Activated T-cell treated with anti-CD3 and anti-CD28 coated beads, Interleukin-2, amount 50 U/mL, for 72 hours (primary cell): ENCODE data around the gene PHF12. TPM values are rescaled to one million over a fixed set of nuclear protein-coding genes. Genes with fewer than 3 reads are reported as not detected.
"Not testable (repeated sequence)": the region's sequence is repeated elsewhere in the genome, so short reads cannot be mapped to it uniquely, and the experiment has no call there.

Experiments
- ATAC-seq, 2 donors: fragments of 150-1000 bp; cut with Tn5 transposase; replicated peaks in 1 of 2; 2 replicates each; pipeline ENCODE4 v1.10.0; 2021; ENCODE audit warnings: moderate library complexity in 2 of 2, mild to moderate bottlenecking in 1 of 2
- DNase-seq, 2 donors: peaks; one replicate each; pipeline ENCODE4 v3.0.0; 2021 to 2022; ENCODE audit warnings: mixed read lengths in 1 of 2
- H3K27ac Mint-ChIP-seq: one replicate; pipeline ENCODE4 v1.8.0; 2022; ENCODE audit warnings: mild to moderate bottlenecking, moderate library complexity, mixed read lengths
- H3K27me3 Mint-ChIP-seq: one replicate; pipeline ENCODE4 v1.8.0; 2022; ENCODE audit warnings: low read depth, mixed read lengths
- H3K36me3 Mint-ChIP-seq, 2 donors: one replicate each; pipeline ENCODE4 v1.8.0; 2022; ENCODE audit warnings: mixed read lengths in 2 of 2, mild to moderate bottlenecking in 1 of 2; ENCODE audit not compliant: insufficient read depth in 2 of 2
- H3K4me1 Mint-ChIP-seq: one replicate; pipeline ENCODE4 v1.8.0; 2022; ENCODE audit warnings: low read depth, mixed read lengths
- H3K4me3 Mint-ChIP-seq, 2 donors: one replicate each; pipeline ENCODE4 v1.8.0; 2022; ENCODE audit warnings: mild to moderate bottlenecking in 2 of 2, mixed read lengths in 2 of 2, moderate library complexity in 2 of 2
- H3K9me3 Mint-ChIP-seq, 2 donors: one replicate each; pipeline ENCODE4 v1.8.0; 2022; ENCODE audit warnings: mixed read lengths in 2 of 2
- total RNA-seq, 2 donors: library from RNA; stranded (reverse); gene quantifications; one replicate each; pipeline ENCODE4 v1.2.3, GENCODE V29; 2022

PHF12 gene
- total RNA-seq, 2 donors from 2014 or later, result 67.7 to 81.6 TPM

DNA sequence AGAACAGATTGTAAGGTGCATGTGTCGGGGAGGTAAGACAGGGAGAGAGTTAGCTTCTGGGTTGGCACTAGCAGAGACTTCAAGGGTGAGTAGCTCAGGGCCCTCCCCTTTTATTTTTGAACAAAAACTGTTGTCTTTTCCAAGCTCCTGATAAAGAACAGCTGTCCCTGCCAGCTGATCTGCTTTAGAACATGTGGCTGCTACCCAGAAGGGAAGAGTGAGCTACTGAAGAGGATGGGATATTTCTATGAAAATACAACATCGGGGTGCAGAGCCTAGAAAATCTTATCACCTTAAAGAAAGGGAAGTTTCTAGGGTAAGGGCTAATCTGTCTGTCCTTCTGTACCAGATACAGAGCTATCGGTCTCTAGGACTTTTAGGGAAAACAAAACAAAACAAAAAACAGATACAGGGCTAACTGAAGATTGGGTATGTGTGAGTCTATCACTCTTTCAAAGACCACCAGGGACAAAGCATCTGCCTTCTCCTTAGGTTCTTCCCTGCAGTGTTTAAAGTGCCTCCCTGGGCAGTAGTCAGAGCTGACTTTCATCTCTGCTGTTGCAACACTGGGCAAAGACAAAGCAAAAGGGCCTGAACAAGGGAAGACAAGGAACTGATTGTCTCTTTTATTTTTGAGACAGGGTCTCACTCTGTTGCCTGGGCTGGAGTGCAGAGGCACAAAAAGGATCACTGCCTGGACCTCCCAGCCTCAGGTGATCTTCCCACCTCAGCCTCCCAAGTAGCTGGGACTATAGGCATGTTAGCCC, 43.4 kb downstream of the PHF12 start:
- Mint-ChIP-seq H3K9me3 (no peaks in the 10 kb centered on the region), H3K27me3 (no peaks in the 10 kb centered on the region), H3K4me1 (peaks cover 26% of the 10 kb centered on the region), H3K4me3 (no peak overlapping the region), H3K27ac (peak overlapping the region; percentile 73), H3K36me3 (peaks cover 10 to 15% of the 10 kb centered on the region in 2 donors)
- ATAC-seq (no peak), DNase-seq (no peak)

DNA sequence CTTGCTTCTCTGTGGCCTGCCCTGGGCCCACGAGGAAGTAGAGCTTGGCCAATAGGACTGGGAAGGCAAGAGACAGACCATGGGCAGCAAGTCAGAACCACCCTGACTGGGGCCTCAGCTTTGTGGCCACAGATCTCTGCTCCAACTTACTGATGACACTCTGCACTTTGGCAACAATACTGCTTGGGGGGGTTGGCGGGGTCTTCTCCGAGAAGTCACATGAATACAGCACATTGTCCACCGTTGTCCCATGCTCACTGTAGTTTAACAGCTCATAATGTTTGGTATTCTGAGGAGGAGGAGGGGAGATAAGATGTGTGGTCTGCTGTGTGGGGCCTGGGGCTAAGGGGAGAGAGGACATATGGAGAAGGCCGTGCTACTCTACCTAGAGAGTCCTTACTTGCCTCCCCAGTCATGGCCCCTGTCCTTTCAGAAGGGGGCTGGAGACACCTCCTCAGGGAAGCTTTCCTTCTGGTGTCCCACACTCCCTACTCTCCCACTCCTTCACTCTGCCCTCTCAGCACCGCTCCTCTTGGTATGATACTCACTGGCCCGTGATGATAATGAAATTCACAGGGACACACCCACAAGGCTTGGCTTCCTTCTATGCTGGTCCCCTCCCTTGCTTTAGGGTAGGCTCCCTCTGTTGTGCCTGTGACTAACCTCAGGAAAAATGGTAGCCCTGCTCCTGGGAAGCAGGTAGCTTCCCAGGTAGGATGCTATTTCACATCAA, 44.4 kb downstream of the PHF12 start:
- Mint-ChIP-seq H3K4me3 (no peak overlapping the region), H3K9me3 (no peaks in the 10 kb centered on the region), H3K36me3 (peaks cover 8 to 14% of the 10 kb centered on the region in 2 donors), H3K4me1 (peaks cover 30% of the 10 kb centered on the region), H3K27me3 (no peaks in the 10 kb centered on the region), H3K27ac (no peak overlapping the region)
- DNase-seq, result no peak
- ATAC-seq, result no peak

DNA sequence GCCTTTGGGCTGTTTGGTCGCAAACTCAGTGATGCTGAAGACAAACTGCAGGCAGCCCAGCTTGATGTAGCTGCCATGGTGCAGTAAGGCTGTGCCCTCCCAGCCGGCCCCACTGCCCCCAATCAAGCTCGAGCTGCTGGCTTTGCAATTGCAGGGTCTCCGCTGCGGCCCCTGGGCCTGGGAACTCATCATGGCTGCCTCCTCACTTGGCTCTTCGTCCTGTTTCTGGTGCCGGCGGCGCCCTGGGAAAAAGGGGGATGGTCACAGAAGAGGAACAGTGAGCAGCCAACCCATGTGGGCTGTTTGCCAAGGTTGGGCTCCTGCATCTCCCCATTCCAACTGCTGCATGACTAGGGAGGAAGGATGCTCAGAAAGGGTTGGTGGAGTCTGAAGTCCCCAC, 45.0 kb downstream of the PHF12 start:
- H3K27ac Mint-ChIP-seq, result no peak overlapping the region
- H3K27me3 Mint-ChIP-seq, result no peaks in the 10 kb centered on the region
- H3K9me3 Mint-ChIP-seq, result no peaks in the 10 kb centered on the region
- DNase-seq (no peak), ATAC-seq (no peak)
- peaks cover 36% of the 10 kb centered on the region for H3K4me1 Mint-ChIP-seq
- no peak overlapping the region for H3K4me3 Mint-ChIP-seq
- peaks cover 8 to 13% of the 10 kb centered on the region in 2 donors for H3K36me3 Mint-ChIP-seq

DNA sequence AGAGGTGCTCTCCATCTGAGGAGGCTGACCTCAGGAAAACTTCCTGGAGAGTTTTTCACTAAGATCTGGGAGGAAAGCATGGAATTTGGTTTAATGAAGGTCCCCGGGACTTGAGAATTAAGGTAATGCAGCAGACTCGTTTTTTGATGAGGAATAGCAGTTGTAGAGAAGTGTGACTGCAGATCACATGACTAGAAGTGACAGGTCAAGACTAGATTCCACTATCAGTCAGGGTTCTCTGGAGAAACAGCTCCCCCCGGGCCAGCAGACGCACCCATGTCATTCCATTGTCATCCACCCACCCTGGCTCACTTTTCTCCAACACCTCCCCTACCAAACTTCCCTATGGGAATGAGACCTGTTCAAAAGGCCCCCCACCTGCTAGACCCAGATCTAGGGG, 46.5 kb downstream of the PHF12 start:
- Mint-ChIP-seq H3K9me3 (peaks cover 0 to 2% of the 10 kb centered on the region in 2 donors), H3K27me3 (no peaks in the 10 kb centered on the region), H3K27ac (no peak overlapping the region), H3K4me1 (peaks cover 47% of the 10 kb centered on the region), H3K4me3 (no peak overlapping the region), H3K36me3 (peaks cover 7 to 15% of the 10 kb centered on the region in 2 donors)
- ATAC-seq (no peak), DNase-seq (no peak)

DNA sequence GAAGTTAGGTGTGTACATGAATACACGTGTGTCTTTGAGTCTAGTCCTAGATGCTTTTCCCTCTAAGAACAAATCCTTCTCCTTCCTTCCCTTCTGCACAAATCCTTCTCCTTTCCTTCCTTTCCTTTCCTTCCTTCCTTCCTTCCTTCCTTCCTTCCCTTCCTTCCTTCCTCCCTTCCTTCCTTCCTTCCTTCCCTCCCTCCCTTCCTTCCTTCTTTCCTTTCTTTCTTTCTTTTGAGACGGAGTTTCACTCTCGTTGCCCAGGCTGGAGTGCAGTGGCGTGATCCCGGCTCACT, 47.8 kb downstream of the PHF12 start:
- not testable (repeated sequence) for ATAC-seq, DNase-seq, H3K27me3 Mint-ChIP-seq, H3K9me3 Mint-ChIP-seq
- H3K4me1 Mint-ChIP-seq, result peaks cover 59% of the 10 kb centered on the region
- H3K27ac Mint-ChIP-seq, result peak overlapping the region; percentile 22
- H3K36me3 Mint-ChIP-seq, result peaks cover 7 to 16% of the 10 kb centered on the region in 2 donors
- H3K4me3 Mint-ChIP-seq, result peak overlapping the region; percentile 94 to 95

DNA sequence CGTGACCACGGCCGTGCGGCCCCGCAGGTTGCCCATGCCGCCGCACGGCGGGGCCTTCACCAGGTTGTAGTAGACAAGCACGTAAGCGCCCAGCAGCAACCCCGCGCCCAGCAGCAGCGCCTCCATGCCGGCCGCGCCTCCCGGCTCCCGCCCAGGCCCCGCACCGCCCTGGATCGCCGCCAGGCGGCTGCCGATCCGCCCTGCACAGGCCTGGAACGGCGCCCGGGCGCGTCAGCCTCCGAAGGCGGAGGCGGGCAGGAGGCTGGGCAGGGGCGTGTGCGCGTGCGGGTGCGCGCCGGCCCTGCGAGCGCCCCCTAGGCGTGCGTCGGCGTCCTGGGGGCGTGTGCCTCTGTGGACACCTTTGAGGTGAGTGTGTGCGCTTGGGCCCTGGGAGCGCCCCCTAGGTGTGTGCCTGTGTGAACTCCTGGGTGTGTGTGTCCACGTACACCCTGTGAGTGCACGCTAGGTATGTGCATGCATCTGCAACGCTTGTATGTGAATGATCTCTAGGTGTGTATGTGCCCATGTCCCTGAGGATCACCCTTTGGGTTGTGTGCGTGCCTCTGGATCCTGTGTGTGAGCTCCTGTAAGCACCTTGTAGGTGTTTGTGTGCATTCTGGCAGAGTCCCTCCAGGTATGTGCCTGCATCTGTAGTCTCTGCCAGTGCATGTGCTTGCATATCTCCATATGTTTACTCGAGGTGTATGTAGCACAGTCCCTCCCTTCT, 48.3 kb downstream of the PHF12 start, which contains the start of gene DHRS13:
TSS of gene DHRS13 (minus strand) at position 261 of the 727 bp plus-strand sequence. CDS start at position 126, 135 bp downstream.
- ATAC-seq, result peak; percentile 89
- Mint-ChIP-seq H3K27me3 (no peaks in the 10 kb centered on the region), H3K4me3 (peak within 1 kb of the TSS; percentile 94 to 95), H3K9me3 (peaks cover 0 to 2% of the 10 kb centered on the region in 2 donors), H3K27ac (peak within 1 kb of the TSS; percentile 92), H3K4me1 (peaks cover 64% of the 10 kb centered on the region), H3K36me3 (peaks cover 7 to 16% of the 10 kb centered on the region in 2 donors)
- DNase-seq, result peak; percentile 96 to 99

DNA sequence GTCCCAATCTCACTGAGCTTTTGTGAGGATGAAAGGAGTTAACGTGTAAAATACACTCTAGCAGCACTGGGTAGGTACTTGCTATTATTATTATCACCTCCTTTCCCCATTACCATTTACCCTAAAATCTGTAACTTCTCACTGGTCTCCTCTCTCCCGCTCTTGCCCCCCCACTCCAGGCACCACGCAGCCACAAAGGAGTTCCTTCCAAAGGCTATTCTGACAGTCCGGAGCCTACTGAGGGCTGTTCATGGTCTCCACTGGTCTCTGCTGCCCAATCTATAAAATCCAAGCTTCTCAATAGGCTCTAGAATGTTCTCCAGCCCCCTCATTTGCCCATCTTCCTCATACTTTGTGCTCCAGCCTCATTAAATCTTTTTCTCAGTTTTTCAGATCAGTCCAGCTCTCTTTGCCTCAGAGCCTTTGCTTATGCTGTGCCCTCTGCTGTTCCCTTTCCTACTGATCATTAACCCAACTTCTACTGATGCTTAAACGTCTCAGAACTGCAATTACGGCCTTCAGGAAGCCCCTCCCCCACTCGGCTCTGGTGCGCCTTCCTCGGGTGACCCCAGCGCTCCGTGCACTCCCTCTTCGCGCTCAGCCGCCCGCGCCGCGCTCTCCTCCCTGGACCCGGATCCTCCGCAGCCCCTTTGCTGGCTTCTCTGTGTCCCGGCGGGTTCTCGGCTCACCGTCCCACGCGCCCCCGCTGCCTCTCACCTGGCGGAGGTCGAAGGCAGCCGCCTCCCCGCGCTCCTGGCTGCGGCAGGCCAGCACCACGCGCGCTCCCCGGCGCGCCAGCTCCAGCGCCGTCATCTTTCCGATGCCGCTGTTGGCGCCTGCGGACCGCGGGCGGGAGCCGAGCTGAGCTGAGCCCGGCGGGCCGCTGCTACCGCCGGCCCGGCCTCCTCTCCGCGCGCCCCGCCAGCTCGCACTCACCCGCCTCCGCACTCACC, 49.2 kb downstream of the PHF12 start:
- ATAC-seq, result peak; percentile 42 to 45
- peaks cover 0 to 2% of the 10 kb centered on the region in 2 donors for H3K9me3 Mint-ChIP-seq
- peak; percentile 60 to 64 for DNase-seq
- H3K36me3 Mint-ChIP-seq, result peaks cover 9 to 16% of the 10 kb centered on the region in 2 donors
- H3K27ac Mint-ChIP-seq, result peak overlapping the region; percentile 92
- H3K4me3 Mint-ChIP-seq, result peak overlapping the region; percentile 94 to 95
- no peaks in the 10 kb centered on the region for H3K27me3 Mint-ChIP-seq
- H3K4me1 Mint-ChIP-seq, result peaks cover 70% of the 10 kb centered on the region

DNA sequence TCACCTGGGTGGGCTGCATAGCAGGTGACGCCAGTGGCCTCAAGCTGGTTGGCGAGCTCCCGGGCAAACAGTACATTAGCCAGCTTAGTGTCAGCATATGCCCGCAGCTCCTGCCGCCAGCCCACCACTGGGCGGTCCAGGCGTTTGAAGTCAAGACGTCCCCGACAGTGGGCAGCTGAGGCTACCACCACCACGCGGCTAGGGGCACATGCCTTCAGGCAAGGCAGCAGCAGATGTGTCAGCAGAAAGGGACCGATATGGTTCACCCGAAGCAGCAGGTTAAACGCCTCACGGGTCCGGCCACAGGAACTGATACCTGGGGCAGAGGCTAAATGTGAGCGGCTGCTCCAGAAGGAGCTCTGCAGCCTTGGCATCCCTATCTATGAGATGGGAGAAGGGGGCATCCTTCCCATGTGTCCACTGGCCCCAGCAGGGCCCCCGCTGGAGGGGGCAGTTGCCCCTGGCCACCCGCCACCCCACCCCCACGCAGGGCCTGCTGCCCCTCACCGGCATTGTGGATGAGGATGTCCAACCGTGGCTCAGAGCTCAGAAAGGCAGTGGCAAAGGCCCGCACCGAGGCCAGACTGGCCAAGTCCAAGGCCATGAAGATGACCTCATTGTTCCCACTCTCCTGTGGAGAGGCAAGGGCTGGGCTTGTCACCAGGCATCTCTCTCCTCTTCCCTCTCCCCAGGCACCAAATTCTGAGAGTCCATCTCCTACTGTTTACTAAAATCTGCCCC, 50.2 kb downstream of the PHF12 start:
- peaks cover 73% of the 10 kb centered on the region for H3K4me1 Mint-ChIP-seq
- H3K9me3 Mint-ChIP-seq, result peaks cover 0 to 2% of the 10 kb centered on the region in 2 donors
- no peaks in the 10 kb centered on the region for H3K27me3 Mint-ChIP-seq
- peak overlapping the region; percentile 92 for H3K27ac Mint-ChIP-seq
- ATAC-seq (no peak), DNase-seq (no peak)
- peak overlapping the region; percentile 94 to 95 for H3K4me3 Mint-ChIP-seq
- H3K36me3 Mint-ChIP-seq, result peaks cover 9 to 16% of the 10 kb centered on the region in 2 donors

DNA sequence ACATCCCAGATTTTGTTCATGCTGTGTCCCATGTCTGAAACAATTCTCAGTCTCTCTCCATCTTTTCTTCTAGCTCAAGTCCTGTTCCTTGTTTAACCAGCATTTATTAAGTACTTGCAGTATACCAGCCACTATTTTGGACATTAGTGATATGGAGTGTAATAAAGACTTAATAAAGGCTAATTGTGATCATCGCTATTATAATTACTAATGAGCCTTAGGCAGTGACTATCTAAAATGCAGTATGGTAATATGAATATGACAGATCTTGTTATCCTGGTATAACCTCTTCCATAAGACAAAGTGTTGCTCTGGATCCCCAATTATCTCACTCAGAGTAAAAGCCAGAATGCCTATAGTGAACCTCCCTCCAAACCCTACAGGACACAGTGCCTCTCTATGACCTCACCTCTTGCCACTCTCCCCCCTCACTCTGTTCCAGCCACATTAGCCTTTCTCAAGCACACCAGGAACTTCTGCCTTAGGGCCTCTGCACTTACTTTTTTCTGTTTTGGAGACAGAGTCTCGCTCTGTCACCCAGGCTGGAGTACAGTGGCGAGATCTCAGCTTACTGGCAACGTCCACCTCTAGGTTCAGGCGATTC, 52.0 kb downstream of the PHF12 start:
- peak overlapping the region; percentile 6 to 33 for H3K4me3 Mint-ChIP-seq
- ATAC-seq (no peak), DNase-seq (no peak)
- H3K27me3 Mint-ChIP-seq, result no peaks in the 10 kb centered on the region
- H3K27ac Mint-ChIP-seq, result no peak overlapping the region
- H3K36me3 Mint-ChIP-seq, result peaks cover 9 to 18% of the 10 kb centered on the region in 2 donors
- peaks cover 0 to 2% of the 10 kb centered on the region in 2 donors for H3K9me3 Mint-ChIP-seq
- peaks cover 72% of the 10 kb centered on the region for H3K4me1 Mint-ChIP-seq

DNA sequence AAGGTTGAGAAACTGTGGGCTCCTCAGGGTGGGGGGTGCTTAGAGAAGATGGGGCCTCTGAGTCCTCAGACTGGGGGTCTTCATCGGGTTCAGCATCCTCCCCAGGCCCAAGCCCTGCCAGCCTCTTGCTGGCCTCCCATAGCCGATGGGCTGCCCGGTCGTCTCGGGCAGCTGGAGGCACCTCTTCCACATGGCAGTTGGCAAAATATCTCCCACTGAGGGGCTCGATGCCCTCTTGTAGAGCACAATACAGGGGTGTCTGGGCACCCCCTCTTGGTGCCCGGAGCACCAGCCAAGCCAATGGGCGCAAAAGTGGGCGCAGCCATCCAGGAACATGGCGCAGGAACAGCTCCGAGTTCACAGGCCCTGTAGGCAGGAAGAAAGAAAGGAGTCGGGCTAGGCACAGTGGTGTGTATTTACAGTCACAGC, 52.8 kb downstream of the PHF12 start:
- H3K27ac Mint-ChIP-seq, result no peak overlapping the region
- H3K36me3 Mint-ChIP-seq, result peaks cover 9 to 18% of the 10 kb centered on the region in 2 donors
- no peak for ATAC-seq

DNA sequence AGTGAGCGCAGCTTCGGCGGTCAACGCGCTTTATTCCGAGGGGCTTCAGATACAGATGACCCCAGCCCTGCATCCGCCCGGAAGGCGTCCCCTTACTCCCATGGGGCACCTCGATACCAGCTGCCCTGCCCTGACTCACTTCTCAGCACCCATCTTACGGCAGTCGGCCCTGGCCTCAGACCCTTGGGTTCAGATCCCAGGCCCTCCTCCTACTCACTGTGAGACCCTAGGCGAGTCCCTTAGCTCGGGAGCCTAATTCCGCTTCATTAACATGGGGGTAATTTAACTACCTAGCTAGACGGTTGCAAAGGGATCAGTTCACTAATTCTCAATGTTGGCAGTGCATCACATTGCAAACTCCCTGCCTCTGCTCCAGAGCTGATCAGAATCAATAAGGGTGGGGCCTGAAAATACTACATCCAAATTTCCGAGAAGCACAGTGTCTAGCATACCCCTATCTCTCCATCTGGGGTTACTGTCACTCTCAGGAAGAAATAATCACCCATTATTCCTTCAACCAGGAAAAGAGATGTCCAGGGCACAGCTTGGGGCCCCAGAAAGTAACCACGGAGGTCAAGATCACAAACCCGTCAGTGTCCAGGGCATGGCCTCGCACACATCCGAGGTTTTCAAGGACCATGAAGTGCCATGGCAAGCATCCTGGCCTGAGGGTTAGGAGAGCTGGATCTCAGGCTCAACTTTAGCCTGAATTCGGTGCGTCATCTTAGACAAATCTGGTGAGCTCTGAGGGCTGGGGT, 53.4 kb downstream of the PHF12 start:
- no peak for ATAC-seq
- Mint-ChIP-seq H3K4me3 (peak overlapping the region; percentile 95 to 99), H3K36me3 (peaks cover 9 to 23% of the 10 kb centered on the region in 2 donors)

More for the DNA sequence above, 52.8 kb downstream of the PHF12 start:
- peaks cover 0 to 2% of the 10 kb centered on the region in 2 donors for H3K9me3 Mint-ChIP-seq
- H3K4me3 Mint-ChIP-seq, result peak overlapping the region in 1 of 2 donors; percentile 95
- H3K4me1 Mint-ChIP-seq, result peaks cover 72% of the 10 kb centered on the region
- DNase-seq, result no peak
- no peaks in the 10 kb centered on the region for H3K27me3 Mint-ChIP-seq

More for the DNA sequence above, 53.4 kb downstream of the PHF12 start:
- Mint-ChIP-seq H3K27me3 (no peaks in the 10 kb centered on the region), H3K9me3 (peaks cover 0 to 2% of the 10 kb centered on the region in 2 donors), H3K4me1 (peaks cover 73% of the 10 kb centered on the region), H3K27ac (peak overlapping the region; percentile 89)
- no peak for DNase-seq
